GM21528 (cell line): ENCODE data around the gene GPRIN2.

Experiments used
- ATAC-seq: cut with Tn5 transposase; IDR thresholded peaks from one replicate; pipeline ENCODE4 v1.9.1; 2021; ENCODE audit warnings: mild to moderate bottlenecking, moderate library complexity; ENCODE audit not compliant: unreplicated experiment, low FRiP score

GPRIN2 gene

DNA sequence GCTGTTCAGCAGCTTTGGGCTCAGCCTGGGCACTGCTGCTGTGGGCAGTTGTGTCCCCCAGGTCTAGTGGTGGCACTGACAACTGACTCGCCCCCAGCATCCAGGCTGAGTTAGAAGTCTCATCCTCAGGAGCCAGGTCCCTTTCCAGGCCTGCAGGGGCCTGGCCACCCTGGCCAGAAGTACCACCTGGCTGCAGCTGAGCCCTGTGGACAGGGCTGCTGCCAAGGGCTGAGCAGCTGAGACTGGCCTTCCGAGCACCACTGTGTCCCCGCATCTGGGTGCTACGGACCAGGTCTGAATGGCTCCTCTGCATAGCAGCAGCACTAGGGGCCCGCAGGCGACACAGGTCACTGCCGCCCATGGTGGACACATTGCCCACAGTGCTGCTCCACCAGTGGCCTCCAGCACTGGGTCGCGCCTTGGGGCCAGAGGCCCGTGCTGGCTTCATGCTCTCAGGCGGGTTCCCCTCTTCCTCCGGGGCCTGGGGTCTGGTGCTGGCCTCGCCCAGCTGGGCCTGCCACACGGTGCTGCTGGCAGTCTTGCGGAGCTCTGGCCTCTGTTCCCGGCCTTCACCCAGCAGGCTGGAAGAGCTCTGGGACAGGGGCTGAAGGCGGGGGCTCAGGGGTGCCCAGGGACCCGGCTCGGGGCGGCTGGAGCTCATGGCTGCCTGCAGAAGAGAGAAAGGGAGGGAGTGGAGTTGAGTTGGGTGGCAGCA lies 6.2 kb downstream of the GPRIN2 start:
- no peak for ATAC-seq

DNA sequence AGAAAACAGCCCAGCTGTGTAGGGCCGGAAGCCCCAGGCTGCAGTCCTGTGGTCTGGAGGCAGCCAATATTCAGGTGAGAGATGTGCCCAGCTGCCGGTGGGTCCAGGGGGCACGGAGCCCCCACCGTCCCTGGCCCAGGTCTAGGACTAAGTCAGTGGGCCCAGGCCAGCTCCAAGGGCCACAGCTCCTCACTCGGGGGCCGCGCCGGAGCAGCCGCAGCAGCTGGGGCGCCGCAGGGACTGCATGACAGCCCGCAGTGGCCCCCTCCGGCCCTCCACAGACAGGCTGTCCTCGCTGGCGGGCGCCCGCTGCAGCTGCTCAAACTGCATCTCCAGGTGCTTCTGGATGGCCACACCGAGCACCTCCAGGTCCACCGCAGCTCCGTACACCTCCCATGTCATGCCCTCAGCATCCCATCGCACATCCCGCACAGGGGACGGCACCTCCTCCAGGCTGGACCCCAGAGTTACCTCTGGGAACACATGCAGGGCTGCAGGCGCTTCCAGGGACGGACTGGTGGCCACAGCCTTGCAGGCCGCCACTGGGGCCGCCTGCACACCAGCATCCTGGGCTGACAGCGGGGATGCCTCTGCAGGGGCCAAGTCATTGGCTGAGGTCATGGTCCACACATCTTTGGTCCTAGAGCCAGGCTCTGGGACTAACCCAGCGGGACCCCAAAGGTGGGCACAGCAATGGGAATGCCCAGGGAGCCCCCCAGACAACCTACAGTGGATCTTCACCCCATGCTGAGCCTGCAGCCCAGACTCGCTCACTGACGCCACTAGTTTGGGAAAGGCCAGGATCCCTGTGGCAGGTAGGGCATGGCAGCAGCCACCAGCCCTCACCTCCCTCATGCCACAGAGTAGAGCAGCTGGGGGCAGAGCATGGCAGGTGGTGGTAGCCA lies 7.0 kb downstream of the GPRIN2 start:
- no peak for ATAC-seq

DNA sequence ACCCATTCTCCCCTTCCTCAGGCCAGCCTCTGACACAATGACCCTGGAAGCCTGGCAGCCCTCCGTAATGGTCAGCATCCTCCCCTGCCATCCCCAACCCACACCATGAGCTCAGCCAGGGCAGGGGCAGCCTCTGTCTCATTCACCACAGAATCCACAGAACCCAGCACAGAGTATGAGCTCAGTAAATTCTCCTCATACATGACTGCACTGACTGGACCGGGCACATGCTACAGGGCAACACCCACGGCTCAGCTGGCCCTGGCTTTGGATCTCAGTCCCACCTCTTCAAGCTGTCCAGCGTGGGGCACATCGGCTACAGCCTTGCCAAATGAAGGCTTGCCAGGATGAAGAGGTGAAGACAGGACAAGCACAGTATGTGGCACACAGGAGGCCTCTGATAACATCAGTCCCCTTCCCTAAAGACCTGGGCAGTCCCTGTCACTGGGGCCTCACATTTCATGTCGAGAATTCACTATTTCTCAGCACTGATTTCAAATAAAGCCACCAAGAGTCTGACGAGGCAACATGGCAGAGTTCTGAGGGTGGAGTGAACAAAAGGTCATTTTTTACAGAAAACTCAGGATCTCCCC lies 7.9 kb downstream of the GPRIN2 start:
- no peak for ATAC-seq

DNA sequence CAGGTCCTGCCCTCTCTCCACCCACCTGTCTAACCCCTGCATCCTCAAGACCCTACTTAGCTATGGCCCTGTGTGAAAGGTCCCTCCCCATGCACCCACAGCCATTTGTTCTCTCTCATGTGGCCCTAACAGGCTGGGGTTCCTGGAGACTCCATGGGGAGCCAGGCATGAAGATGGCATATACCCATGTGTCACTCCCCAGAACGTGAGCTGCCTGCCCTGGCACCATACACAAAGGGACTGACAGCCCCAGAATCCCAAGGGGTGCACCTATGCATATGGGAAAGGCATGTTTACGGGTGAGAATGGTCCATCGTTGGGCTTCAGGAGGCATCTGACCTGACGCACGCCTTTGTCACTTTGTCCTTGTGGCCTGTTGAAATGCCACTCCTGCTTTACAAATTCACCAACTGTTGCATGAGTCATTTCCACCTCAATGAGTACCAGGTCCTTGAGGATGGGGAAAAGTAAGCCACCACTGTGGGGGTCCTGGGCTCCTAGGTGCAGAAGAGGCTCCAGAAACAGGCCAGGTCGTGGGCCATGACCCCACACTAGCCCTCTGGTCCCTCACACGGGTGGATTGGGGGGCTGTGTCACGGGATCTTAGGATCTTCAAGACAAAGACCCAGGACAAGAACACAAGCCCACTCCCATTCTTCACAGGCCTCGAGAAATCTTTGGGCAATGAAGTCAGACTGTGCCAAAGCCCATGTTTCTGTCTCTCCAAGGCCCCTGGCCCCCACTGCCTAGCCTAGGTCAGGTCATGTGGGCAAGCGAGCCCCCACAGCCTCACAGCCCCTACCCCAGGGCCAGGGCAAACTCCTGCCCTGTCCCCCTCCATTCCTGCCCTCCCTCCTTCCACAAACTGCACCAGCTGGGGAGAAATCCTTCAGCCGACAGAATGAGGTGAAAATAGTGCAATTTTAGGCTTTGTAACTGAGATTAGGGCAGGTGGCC lies 8.6 kb downstream of the GPRIN2 start:
- ATAC-seq, result no peak

DNA sequence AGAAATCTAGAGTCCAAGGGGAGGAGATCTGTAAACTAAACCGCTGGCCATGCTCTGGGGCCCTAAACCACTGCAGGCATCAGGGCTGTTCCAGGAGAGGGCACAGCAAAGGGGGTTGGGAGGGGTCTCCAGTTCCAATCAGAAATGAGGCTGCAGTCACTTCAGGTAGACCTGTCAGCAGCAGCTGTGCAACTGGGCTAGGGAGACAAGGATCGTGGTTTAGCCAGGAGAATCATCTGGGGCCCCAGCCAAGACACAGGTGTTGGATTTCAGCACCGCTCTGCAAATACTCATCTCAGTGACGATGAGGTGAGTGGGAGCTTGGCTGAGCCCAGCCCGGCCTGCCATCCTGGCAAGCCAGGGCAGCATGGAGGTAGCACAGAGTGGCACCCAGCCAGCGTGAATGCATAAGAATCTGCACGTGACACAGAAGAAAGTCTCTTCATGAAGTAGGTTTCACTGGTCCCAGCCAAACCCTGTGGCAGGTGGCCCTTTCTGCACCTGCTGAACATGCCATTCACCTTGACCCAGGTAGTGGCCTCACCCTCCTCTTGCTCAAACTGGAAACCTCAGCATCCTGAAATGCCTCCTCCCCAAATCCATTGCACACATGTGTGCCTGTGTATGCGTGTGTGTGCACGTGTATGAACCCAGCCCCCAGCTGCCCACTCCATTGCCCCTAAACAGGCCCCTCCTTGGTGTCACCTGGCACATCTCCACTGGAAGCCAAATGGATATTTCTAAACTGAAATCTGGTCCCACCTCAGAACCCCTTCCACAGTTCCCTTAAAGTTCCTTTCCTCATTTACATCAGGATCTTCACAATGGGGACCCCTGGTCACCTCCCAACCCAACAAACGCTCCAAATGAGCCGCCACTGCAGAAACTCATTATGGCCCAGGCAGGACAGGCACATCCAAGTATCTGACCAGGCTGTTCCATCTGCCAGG lies 9.6 kb downstream of the GPRIN2 start:
- ATAC-seq, result no peak

DNA sequence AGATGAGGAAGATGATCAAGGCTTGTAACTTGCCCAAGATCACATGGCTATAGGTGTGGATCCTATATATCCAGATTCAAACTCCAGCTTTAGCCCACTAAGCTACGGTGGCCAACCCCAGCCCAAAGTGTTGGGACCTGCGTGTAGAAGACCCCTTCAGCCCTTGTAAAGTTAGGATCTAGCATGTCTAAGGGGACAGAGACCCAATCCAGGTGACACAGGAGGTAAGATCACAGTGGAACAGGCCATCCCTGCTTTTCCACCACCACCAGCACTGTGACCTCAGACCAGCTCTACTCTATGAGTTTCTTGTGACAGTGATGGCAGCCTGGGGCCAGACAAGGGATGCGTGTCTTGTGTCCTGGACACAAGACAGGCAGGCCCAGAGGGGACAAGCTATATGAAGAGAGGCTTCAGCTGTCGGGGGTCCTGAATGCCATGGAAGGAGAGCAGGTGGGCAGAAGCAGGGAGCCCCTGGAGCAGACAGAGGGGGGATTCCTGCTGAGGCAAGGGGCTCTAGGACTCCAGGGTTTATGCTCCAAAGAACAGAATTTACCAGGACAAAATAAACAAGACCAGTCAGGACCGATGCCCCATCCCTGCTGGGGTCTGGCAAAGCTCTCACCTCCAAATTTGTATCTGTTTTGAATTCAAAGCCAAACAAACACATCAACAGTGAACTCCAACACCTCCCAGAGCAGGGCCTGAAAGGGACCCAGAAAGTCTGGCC lies 10.4 kb downstream of the GPRIN2 start:
- ATAC-seq, result no peak

DNA sequence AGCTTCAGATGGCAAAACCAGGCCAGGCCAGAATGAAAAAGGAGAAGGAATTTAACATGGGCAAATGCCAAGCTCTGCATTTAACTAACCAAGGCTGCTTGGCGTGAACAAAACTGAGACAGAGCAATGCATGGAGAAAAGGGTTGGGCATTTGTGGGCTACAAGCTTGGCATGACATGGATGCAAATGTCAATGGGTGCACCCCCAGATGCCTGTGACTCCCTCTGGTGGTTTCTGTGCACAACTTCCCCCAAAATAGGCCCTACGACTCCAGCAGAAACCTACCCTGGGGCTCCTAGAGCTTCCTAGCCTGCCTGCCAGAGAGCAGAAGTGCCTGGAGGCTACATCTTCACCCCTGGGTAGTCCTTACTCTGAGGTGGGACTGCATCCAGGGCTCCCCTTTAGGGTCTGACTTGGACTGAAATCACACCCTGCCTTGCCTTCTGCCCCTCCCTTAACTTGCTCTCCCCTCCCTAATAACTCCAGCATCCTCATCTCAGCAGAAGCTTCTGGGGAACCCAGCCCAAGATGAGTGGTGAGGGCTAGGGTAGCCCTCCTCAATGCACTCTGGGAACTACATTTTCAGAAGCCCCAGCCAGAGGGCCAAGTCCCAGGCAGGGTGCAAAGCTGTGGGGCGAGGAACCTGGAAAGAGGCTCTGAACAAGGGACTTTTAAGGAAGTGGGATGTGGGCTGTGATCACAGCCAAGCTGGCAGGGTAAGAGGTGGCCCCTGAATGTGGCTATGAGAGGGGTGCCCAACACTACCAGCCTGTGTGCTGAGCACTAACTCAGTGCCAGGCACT lies 11.3 kb downstream of the GPRIN2 start:
- ATAC-seq, result no peak

DNA sequence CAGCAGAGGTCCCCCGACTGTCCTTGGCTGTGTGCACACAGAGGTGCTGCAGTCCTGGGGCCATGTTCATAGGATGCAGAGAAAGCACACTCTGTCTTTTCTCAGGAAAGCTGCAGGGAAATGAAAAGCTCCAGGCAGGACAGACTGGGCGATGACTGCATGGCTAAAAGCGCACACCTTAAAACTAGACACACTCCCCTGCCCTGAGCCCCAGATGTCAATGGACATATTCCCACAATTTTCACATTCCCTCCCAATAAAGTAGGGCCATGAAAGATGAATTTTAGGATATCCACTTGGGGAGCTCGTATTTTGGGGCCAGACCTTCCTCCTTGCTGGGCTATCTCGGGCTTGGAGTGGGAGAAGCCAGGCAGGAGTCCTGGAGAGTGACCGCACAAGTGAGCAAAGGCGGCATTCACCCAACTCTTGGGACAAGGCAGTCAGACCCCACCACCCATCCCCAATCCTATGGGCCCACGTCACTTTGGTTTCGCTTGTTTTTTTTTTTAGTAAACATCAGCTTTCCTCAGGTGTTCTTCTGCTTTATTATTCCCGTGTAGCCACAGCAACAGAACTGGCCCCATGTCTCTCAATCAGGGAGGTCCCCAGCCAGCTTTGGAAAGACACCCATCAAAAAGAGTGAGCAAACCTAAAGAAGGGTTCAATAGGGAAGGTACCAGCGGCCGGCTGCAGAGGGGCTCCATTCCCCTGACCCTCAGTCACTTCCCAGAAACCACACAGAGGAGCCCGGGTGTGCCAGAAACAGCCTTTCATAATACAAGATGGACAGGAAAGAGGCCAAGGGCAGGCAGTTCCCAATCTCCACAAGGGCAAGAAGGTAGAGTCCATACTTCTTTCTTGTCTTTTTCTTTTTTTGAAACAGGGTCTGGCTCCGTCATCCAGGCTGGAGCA lies 12.7 kb downstream of the GPRIN2 start:
- no peak for ATAC-seq

DNA sequence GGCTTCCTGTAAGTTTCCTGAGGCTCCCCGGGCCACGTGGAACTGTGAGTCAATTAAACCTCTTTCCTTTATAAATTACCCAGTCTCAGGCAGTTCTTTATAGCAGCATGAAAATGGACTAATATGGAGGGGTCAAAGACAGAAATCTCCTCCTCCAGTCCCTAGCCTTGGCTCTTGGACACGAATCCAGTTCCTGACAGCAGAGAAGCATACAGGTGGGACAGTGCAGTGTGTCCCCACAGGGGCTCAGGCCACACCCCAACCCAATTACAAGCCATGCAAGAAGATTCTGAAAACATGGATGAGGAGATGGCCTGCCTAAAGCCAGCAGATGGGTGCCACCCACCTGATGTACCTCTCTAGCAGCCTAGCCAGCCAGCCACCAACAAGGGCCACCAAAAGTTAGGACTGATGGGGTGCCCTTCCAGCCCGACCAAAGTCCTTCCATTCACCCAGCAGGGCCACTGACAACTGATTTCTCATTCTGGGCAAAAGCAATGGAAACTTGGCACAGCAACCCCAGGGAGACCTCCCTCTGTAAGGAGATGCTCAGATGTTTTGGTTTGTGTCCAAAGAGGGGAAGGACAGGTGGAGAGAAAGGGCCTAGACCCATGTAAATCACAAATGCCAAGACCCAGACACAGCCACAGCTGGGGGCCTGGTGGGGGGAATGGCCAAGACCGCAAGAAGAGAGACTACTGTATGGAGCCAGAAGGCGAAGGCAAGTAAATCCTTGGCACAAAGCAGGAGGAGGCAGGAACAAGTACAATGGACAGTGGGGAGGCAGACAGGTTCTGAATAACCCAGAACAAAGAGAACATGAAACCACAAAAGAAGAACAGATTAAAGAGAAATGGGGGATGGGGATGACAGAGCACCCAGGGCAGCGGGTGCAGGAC lies 13.6 kb downstream of the GPRIN2 start:
- no peak for ATAC-seq

DNA sequence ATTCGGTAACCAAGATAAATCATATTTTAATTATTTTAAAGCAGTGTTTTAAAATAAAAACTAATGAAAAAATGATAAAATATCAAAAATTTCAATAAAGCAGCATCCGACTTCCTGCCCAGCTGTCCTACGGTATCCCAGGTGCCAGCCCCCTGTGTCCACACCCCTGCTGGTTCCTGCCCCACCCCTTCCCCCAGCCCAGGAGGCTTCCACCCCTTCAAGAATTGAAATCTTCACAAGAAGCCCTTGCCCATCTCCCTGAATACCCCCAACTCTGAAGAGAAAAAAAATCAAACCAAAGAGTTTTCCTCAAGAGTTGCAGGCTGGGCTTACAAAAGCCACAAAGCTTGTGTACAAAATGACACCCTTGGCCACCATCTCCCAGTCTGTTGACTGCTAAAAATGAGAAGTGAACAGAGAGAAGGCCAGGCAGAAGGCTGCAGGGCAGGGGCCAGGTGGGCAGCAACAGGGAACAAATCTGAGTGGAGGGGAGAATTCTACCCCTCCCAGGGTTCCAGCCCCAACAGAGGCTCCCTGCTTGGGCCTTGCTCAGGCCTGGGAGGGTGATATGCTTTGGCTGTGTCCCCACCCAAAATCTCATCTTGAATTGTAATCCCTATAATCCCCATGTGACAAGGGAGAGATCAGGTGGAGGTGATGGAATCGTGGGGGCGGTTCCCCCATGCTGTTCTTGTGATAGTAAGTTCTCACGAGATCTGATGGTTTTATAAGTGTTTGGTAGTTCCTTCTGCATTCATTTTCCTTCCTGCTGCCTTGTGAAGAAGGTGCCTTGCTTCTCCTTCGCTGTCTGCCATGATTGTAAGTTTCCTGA lies 14.5 kb downstream of the GPRIN2 start:
- ATAC-seq, result no peak

DNA sequence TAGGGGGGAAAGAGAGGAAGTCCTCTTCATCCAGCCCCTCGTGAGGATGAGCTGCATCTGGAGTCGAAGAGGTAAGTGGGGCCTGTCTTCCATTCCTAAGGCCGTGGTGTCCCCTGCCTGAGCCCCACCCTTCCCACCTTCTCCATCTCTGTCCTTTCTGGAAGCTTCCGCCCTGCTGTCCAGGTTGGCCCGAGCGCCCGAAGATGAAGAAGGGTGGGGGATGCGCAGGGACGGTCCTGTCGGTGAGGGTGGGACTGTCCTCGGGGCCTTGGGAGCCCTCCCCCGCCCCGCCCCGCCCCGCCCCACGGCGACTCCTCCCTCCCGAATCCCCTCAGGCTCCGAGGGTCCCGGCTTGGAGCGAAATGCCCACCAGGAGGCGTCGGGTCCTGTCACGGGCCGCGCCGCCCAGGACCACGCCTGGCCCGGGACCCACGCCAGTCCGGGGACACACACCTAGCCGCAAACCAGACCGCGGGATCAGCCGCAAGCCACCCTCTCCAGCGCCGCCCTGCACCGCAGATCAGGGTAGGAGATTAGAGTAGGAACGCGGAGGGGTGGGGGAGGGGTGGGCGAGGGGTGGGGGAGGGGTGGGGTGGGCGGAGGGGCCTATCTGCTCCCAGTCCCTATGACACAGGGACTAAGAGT lies 15.3 kb downstream of the GPRIN2 start:
- ATAC-seq, result no peak

DNA sequence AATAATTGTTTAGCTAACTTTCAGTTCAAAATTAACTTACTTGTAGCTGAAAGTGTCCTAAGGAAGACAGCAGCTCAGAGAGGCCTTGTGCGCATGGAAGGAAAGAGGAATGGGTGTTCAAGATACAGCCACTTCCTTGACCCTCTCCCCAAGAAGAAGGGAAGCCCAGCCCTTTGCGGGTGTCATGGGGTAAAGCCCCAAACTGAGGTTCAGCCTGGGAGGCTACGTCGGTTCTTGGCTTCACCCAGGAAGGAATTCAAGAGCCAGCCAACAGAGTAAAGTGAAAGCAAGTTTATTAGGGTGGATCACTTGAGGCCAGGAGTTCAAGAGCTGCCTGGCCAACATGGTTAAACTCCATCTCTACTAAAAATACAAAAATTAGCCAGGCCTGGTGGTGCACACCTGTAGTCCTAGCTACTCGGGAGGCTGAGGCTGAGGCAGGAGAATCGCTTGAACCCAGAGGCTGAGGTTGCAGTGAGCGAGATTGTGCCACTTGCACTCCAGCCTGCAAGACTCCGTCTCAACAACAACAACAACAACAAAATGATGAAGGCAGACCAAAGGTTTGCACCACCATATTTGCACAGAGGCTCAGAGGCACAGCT lies 15.9 kb downstream of the GPRIN2 start:
- ATAC-seq, result no peak

DNA sequence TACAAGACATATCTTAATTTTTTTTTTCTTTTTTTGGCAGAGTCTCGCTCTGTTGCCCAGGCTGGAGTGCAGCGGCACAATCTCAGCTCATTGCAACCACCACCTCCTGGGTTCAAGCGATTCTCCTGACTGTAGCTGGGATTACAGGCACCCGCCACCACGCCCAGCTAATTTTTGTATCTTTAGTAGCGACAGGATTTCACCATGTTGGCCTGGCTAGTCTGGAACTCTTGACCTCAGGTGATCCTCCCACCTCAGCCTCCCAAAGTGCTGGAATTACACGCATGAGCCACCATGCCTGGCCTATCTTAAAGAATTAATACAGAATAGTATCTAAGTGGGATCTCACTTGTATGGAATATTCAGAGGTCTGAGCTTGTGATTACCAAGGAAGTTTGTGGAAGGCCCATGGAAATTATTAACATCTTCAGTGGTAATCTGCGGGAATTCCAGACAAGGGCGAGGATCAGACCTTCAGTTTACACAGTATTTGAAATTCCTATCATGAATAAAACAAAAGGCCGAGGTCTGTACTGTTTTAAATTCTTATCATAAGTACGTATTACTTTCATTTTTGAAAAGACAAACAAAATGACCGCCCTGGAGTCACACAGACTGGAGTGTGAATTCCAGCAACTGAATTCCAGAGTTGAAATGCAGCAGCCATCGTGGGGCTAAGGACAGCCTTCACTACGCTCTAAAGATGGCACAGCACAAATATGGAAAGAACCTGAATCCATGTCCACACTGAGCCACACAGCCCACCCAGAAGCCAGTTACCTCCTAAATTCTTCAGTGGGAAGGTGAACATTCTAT lies 16.7 kb downstream of the GPRIN2 start:
- ATAC-seq, result no peak
